Fibroblast of lung (primary cell): ENCODE data around the gene PUDP. TPM values are rescaled to one million over a fixed set of nuclear protein-coding genes. Genes with fewer than 3 reads are reported as not detected.

Experiments used
- DNase-seq, 2 donors: peaks; one replicate each; pipeline versions ENCODE4 v3.0.0 to v3.0.0-alpha.2; 2010; ENCODE audit warnings: low read depth in 2 of 2
- H2AFZ ChIP-seq: 2 replicates; pipeline ENCODE4 v1.5.1; 2012; ENCODE audit warnings: low read length, control low read depth, inconsistent platforms
- H3K27ac ChIP-seq: 2 replicates; pipeline ENCODE4 v1.5.1; 2011; ENCODE audit warnings: low read length, control low read depth; ENCODE audit not compliant: insufficient read depth
- H3K27me3 ChIP-seq: 2 replicates; pipeline ENCODE4 v1.5.1; 2011; ENCODE audit warnings: mild to moderate bottlenecking, low read length; ENCODE audit not compliant: control insufficient read depth, insufficient read depth
- H3K36me3 ChIP-seq: 2 replicates; pipeline ENCODE4 v1.5.1; 2011; ENCODE audit warnings: low read length; ENCODE audit not compliant: control insufficient read depth, insufficient read depth
- H3K4me1 ChIP-seq: 2 replicates; pipeline ENCODE4 v1.5.1; 2011; ENCODE audit warnings: low read length; ENCODE audit not compliant: control insufficient read depth, insufficient read depth; ENCODE audit errors: extremely low read depth
- H3K4me2 ChIP-seq: 2 replicates; pipeline ENCODE4 v1.5.1; 2011; ENCODE audit warnings: low read length, control low read depth; ENCODE audit not compliant: insufficient read depth; ENCODE audit errors: extremely low read depth
- H3K4me3 ChIP-seq, 4 experiments: fragments of 200-600 bp in 1 of 4; sonication (generic) in 1 of 4; replicated peaks in 1 of 4; 2 replicates each; pipeline ENCODE4 v1.5.1; 2011 to 2016; ENCODE audit warnings: low read length in 4 of 4, low read depth in 3 of 4, mild to moderate bottlenecking in 3 of 4, control low read depth in 2 of 4, inconsistent platforms in 1 of 4, mixed read lengths in 1 of 4; ENCODE audit not compliant: insufficient read depth in 1 of 4; ENCODE audit errors: control extremely low read depth in 1 of 4
- H3K79me2 ChIP-seq: 2 replicates; pipeline ENCODE4 v1.5.1; 2012; ENCODE audit warnings: mild to moderate bottlenecking, low read length, inconsistent platforms; ENCODE audit not compliant: control insufficient read depth, insufficient read depth
- H3K9ac ChIP-seq: 2 replicates; pipeline ENCODE4 v1.5.1; 2011; ENCODE audit warnings: mild to moderate bottlenecking, low read length, control low read depth; ENCODE audit not compliant: insufficient read depth
- H3K9me3 ChIP-seq: 2 replicates; pipeline ENCODE4 v1.5.1; 2012; ENCODE audit warnings: low read depth, low read length; ENCODE audit not compliant: control insufficient read depth, insufficient read depth
- H4K20me1 ChIP-seq: 2 replicates; pipeline ENCODE4 v1.5.1; 2011; ENCODE audit warnings: low read length; ENCODE audit not compliant: control insufficient read depth, insufficient read depth; ENCODE audit errors: extremely low read depth
- CTCF ChIP-seq, 2 donors: IDR thresholded peaks in 1 of 2; conservative IDR thresholded peaks in 1 of 2; 1 replicate in 1 of 2; 2 replicates in 1 of 2; pipeline ENCODE4 v1.5.1; 2011 to 2012; ENCODE audit warnings: low read length in 2 of 2, control low read depth in 1 of 2, inconsistent platforms in 1 of 2, low read depth in 1 of 2, mild to moderate bottlenecking in 1 of 2
- EZH2 ChIP-seq: IDR thresholded peaks from 2 replicates; pipeline ENCODE4 v1.5.1; 2012; ENCODE audit warnings: low read length, control low read depth, mild to moderate bottlenecking; ENCODE audit errors: missing control alignments
- polyA plus RNA-seq, 2 donors: library from polyadenylated mRNA; depleted of rRNA in 1 of 2; stranded (reverse) in 1 of 2; unstranded in 1 of 2; fragments of >200 nt; gene quantifications; 2 replicates each; pipeline ENCODE4 v1.2.1, GENCODE V29; 2011 to 2012; ENCODE audit warnings: missing spikeins in 1 of 2
- total RNA-seq: library from RNA; depleted of rRNA; stranded (reverse); fragments of >200 nt; gene quantifications from 2 replicates; pipeline ENCODE4 v1.2.1, GENCODE V29; 2014

PUDP gene
- total and polyA plus RNA-seq, 2 donors (not counting 1 experiment from before 2014, with no cell fraction given): 7.6 to 19.8 TPM

DNA sequence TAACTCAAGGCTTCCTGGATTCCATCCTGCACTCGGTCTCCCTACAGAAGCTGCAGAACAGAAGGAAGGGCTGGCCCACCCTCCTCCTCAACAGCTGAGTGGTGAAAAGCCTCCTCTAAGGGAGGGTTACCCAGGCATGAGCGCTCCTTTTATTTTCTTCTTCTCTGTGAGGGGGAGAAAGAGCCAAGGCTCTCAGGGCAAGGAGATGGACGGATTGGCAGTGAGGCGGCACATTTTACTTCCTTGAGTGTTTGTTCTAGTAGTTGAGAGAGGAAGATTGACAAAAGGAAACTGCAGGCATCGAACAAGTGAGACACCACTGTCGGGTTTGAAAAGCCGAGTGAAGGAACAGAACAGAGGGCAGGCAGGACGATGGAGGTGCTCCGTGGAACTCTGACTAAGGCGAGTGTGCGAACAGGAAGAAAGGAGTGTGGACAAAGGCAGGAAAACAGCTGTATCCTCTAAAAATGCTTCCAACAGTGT, 38.9 kb downstream of the PUDP start:
- Histone ChIP-seq H3K9me3 (no peaks in the 10 kb centered on the region), H3K4me2 (peak overlapping the region; percentile 40), H2AFZ (no peak overlapping the region), H3K27me3 (no peaks in the 10 kb centered on the region), H3K79me2 (peaks cover 1% of the 10 kb centered on the region), H3K4me1 (peaks cover 3% of the 10 kb centered on the region), H3K9ac (no peak overlapping the region), H3K27ac (no peak overlapping the region), H3K36me3 (no peaks in the 10 kb centered on the region), H3K4me3 (peak overlapping the region in 1 of 4 experiments; percentile 21), H4K20me1 (no peaks in the 10 kb centered on the region)
- TF ChIP-seq CTCF (conservative IDR thresholded peaks at IDR 0.05 in 1 of 2, IDR thresholded peaks at IDR 0.05 in 1 of 2; ENCODE audit: low read depth in 1 of 2, low read length in 2 of 2) (no peak), EZH2 (no peak)
- peak in 1 of 2 donors; percentile 11 for DNase-seq

- no peak overlapping the region for H3K4me2 ChIP-seq
- no peaks in the 10 kb centered on the region for H3K36me3 ChIP-seq
- H3K79me2 ChIP-seq: peaks cover 1% of the 10 kb centered on the region
- H3K27ac ChIP-seq: no peak overlapping the region
- no peaks in the 10 kb centered on the region for H3K9me3 ChIP-seq
- H3K4me1 ChIP-seq: peaks cover 3% of the 10 kb centered on the region
- H3K9ac ChIP-seq: no peak overlapping the region
- no peaks in the 10 kb centered on the region for H4K20me1 ChIP-seq
- no peaks in the 10 kb centered on the region for H3K27me3 ChIP-seq
- no peak overlapping the region for H3K4me3 ChIP-seq
- TF ChIP-seq EZH2 (no peak), CTCF (conservative IDR thresholded peaks at IDR 0.05 in 1 of 2, IDR thresholded peaks at IDR 0.05 in 1 of 2; ENCODE audit: low read depth in 1 of 2, low read length in 2 of 2) (no peak)
- no peak overlapping the region for H2AFZ ChIP-seq
- DNase-seq: no peak
These were observed 39.9 kb downstream of the PUDP start for GRCh38 chrX:7108030-7108429.

- TF ChIP-seq EZH2 (no peak), CTCF (conservative IDR thresholded peaks at IDR 0.05 in 1 of 2, IDR thresholded peaks at IDR 0.05 in 1 of 2; ENCODE audit: low read depth in 1 of 2, low read length in 2 of 2) (no peak)
- Histone ChIP-seq H3K27ac (no peak overlapping the region), H3K27me3 (no peaks in the 10 kb centered on the region), H3K36me3 (no peaks in the 10 kb centered on the region), H3K4me3 (no peak overlapping the region), H3K9me3 (no peaks in the 10 kb centered on the region), H4K20me1 (no peaks in the 10 kb centered on the region), H3K4me1 (peaks cover 3% of the 10 kb centered on the region), H3K79me2 (no peaks in the 10 kb centered on the region), H3K4me2 (no peak overlapping the region), H3K9ac (no peak overlapping the region), H2AFZ (no peak overlapping the region)
- DNase-seq: no peak
These were observed 41.3 kb downstream of the PUDP start for GRCh38 chrX:7106649-7107048.
